Stimulated activated naive CD8-positive, alpha-beta T cell treated with anti-CD3 and anti-CD28 coated beads, Interleukin-15, Interleukin-2, amounts not matched to agents 100 ng/mL and 50 ng/mL, for 24 hours (primary cell): ENCODE measurements around the gene CEP170.

Experiments
- H3K27ac Mint-ChIP-seq: one replicate; pipeline ENCODE4 v1.8.0; 2021; ENCODE audit warnings: mild to moderate bottlenecking, mixed read lengths
- H3K27me3 Mint-ChIP-seq: one replicate; pipeline ENCODE4 v1.8.0; 2021; ENCODE audit warnings: mixed read lengths
- H3K36me3 Mint-ChIP-seq: one replicate; pipeline ENCODE4 v1.8.0; 2021; ENCODE audit warnings: low read depth, mixed read lengths
- H3K4me1 Mint-ChIP-seq: one replicate; pipeline ENCODE4 v1.8.0; 2021; ENCODE audit warnings: low read depth, mixed read lengths
- H3K4me3 Mint-ChIP-seq: one replicate; pipeline ENCODE4 v1.8.0; 2021; ENCODE audit warnings: mild to moderate bottlenecking, mixed read lengths
- H3K9me3 Mint-ChIP-seq: one replicate; pipeline ENCODE4 v1.8.0; 2021; ENCODE audit warnings: mixed read lengths

The CEP170 gene

GRCh38 chr1:243256590-243256989 is 1.5 kb upstream of the CEP170 start:
- Mint-ChIP-seq H3K4me1 (peaks cover 51% of the 10 kb centered on the region), H3K4me3 (peak overlapping the region; percentile 93), H3K36me3 (peaks cover 14% of the 10 kb centered on the region), H3K9me3 (no peaks in the 10 kb centered on the region), H3K27ac (peak overlapping the region; percentile 97), H3K27me3 (no peaks in the 10 kb centered on the region)

DNA sequence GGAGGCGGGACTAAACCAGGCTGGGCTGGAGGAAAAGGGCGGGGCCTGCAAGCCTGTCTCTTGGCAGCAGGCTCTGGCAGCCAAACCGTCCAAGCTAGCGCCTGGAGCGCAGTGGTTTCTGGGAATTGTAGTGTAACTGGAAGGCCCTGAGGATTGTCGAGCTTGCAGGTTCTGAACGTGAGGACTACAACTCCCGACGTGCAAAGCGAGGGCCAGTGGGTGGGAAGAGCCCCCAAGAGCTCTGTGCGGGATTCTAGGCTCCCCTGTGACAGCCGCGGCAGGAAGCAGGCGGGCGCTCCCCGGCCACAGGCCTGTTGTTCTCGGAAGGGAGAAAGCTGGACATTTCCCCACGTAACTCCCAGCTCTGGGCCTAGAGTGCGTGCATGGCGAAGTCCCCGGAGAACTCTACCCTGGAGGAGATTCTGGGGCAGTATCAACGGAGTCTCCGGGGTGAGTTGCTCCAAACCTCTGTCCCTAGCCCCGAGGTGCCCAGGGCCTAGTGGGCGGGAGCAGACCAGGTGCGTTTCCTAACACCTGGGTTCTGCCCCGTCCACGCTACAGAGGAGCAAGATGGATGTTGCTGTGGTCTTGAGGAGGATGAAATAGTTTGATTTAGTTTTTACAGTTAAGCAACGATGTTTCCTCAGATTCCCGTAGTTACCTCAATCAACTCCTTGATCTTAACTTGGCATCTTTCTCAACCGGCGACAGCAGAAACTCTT is 871 bp upstream of the CEP170 start, which contains the start of gene SDCCAG8:
Gene SDCCAG8 (plus strand): TSS at position 251 of the 722 bp plus-strand sequence. CDS start 133 bp downstream, at position 384.
- peak within 1 kb of the TSS; percentile 93 for H3K4me3 Mint-ChIP-seq
- no peaks in the 10 kb centered on the region for H3K9me3 Mint-ChIP-seq
- H3K27ac Mint-ChIP-seq, result peak within 1 kb of the TSS; percentile 97
- H3K27me3 Mint-ChIP-seq, result no peaks in the 10 kb centered on the region
- peaks cover 48% of the 10 kb centered on the region for H3K4me1 Mint-ChIP-seq
- peaks cover 9% of the 10 kb centered on the region for H3K36me3 Mint-ChIP-seq

GRCh38 chr1:243254233-243254926 is 701 bp downstream of the CEP170 start:
- peaks cover 41% of the 10 kb centered on the region for H3K4me1 Mint-ChIP-seq
- no peaks in the 10 kb centered on the region for H3K27me3 Mint-ChIP-seq
- H3K36me3 Mint-ChIP-seq, result no peaks in the 10 kb centered on the region
- H3K4me3 Mint-ChIP-seq, result peak overlapping the region; percentile 95
- H3K9me3 Mint-ChIP-seq, result no peaks in the 10 kb centered on the region
- peak overlapping the region; percentile 99 for H3K27ac Mint-ChIP-seq

GRCh38 chr1:243253926-243254232 is 1.2 kb downstream of the CEP170 start:
- Mint-ChIP-seq H3K36me3 (no peaks in the 10 kb centered on the region), H3K4me1 (peaks cover 41% of the 10 kb centered on the region), H3K27ac (peak overlapping the region; percentile 99), H3K9me3 (no peaks in the 10 kb centered on the region), H3K4me3 (peak overlapping the region; percentile 95), H3K27me3 (no peaks in the 10 kb centered on the region)

- Mint-ChIP-seq H3K27me3 (no peaks in the 10 kb centered on the region), H3K4me3 (peak overlapping the region; percentile 95), H3K36me3 (peaks cover 1% of the 10 kb centered on the region), H3K4me1 (peaks cover 46% of the 10 kb centered on the region), H3K27ac (peak overlapping the region; percentile 99), H3K9me3 (no peaks in the 10 kb centered on the region)
Measured at GRCh38 chr1:243253211-243253925, 1.7 kb downstream of the CEP170 start.

GRCh38 chr1:243251539-243251938 is 3.5 kb downstream of the CEP170 start:
- Mint-ChIP-seq H3K4me3 (no peak overlapping the region), H3K36me3 (peaks cover 3% of the 10 kb centered on the region), H3K27me3 (no peaks in the 10 kb centered on the region), H3K9me3 (no peaks in the 10 kb centered on the region), H3K27ac (no peak overlapping the region), H3K4me1 (peaks cover 50% of the 10 kb centered on the region)

GRCh38 chr1:243250102-243250501 is 5.0 kb downstream of the CEP170 start:
- no peaks in the 10 kb centered on the region for H3K9me3 Mint-ChIP-seq
- H3K4me1 Mint-ChIP-seq, result peaks cover 47% of the 10 kb centered on the region
- no peaks in the 10 kb centered on the region for H3K27me3 Mint-ChIP-seq
- H3K27ac Mint-ChIP-seq, result no peak overlapping the region
- H3K36me3 Mint-ChIP-seq, result peaks cover 3% of the 10 kb centered on the region
- no peak overlapping the region for H3K4me3 Mint-ChIP-seq

DNA sequence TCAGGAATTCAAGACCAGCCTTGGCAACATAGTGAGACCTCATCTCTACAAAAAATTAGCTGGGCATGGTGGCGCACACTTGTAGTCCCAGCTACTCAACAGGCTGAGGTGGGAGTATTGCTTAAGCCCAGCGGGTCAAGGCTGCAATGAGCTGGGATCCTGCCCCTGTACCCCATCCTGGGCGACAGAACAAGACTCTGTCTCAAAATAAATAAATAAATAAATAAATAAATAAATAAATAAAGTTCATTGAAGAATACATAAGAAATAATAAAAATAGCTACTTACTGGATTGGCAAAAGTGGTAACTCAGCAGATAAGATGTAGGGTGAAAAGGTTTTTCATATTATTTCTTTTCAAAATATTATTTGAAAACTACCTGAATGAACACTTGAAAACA is 5.9 kb downstream of the CEP170 start:
- Mint-ChIP-seq H3K27me3 (no peaks in the 10 kb centered on the region), H3K4me3 (no peak overlapping the region), H3K9me3 (no peaks in the 10 kb centered on the region), H3K4me1 (peaks cover 54% of the 10 kb centered on the region), H3K27ac (no peak overlapping the region), H3K36me3 (peaks cover 8% of the 10 kb centered on the region)

DNA sequence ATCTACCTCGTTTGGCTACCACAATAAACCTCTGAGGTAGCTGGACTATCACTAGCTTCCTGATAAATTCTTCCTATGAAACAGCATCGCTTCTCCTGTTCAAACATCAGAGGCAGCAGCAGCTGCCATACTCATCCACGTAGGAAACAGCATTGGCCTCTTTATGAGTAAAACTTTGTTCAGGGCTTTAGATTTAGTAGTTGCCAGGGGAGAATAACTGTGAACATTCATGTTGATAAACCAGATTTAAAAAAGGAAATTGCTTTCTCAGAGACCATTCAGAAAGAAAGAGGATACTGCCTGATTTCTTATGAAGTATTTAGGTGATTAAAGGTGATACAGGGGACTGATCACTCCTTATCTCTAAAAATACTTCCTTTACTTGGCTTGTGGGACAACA is 7.2 kb downstream of the CEP170 start:
- Mint-ChIP-seq H3K9me3 (no peaks in the 10 kb centered on the region), H3K27ac (no peak overlapping the region), H3K36me3 (peaks cover 18% of the 10 kb centered on the region), H3K27me3 (no peaks in the 10 kb centered on the region), H3K4me1 (peaks cover 51% of the 10 kb centered on the region), H3K4me3 (no peak overlapping the region)

DNA sequence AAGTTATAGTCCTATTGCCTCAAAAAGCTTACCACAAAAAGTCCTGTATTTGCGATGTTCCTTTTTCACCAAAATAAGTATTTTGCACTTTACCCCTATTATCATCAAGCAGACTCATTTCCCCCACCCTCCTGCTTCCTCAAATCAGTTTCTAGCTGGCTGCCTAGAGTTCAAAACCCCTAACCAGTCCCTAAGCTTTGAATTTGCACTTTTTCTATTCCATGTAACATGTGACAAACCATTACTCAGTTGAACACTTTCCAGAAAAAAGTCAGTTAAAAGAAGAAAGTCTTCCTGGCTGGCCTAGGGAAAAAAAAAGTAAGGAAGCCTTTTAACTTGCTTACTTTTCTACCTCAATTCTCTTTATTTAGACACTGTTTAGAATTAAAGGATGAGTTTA is 8.2 kb downstream of the CEP170 start:
- Mint-ChIP-seq H3K4me1 (peaks cover 45% of the 10 kb centered on the region), H3K27me3 (no peaks in the 10 kb centered on the region), H3K36me3 (peaks cover 27% of the 10 kb centered on the region), H3K27ac (no peak overlapping the region), H3K4me3 (no peak overlapping the region), H3K9me3 (peaks cover under 1% of the 10 kb centered on the region)

- H3K36me3 Mint-ChIP-seq, result peaks cover 41% of the 10 kb centered on the region
- no peak overlapping the region for H3K4me3 Mint-ChIP-seq
- peaks cover 33% of the 10 kb centered on the region for H3K4me1 Mint-ChIP-seq
- H3K9me3 Mint-ChIP-seq, result peaks cover 5% of the 10 kb centered on the region
- no peak overlapping the region for H3K27ac Mint-ChIP-seq
- no peaks in the 10 kb centered on the region for H3K27me3 Mint-ChIP-seq
Measured at GRCh38 chr1:243244432-243244841, 10.6 kb downstream of the CEP170 start.

- H3K9me3 Mint-ChIP-seq, result peaks cover 17% of the 10 kb centered on the region
- peaks cover 8% of the 10 kb centered on the region for H3K4me1 Mint-ChIP-seq
- H3K4me3 Mint-ChIP-seq, result no peak overlapping the region
- peaks cover 68% of the 10 kb centered on the region for H3K36me3 Mint-ChIP-seq
- H3K27ac Mint-ChIP-seq, result no peak overlapping the region
- H3K27me3 Mint-ChIP-seq, result no peaks in the 10 kb centered on the region
Measured at GRCh38 chr1:243236604-243237252, 18.4 kb downstream of the CEP170 start.

GRCh38 chr1:243234978-243235647 is 20.0 kb downstream of the CEP170 start:
- H3K4me3 Mint-ChIP-seq, result no peak overlapping the region
- no peak overlapping the region for H3K27ac Mint-ChIP-seq
- H3K9me3 Mint-ChIP-seq, result peaks cover 24% of the 10 kb centered on the region
- no peaks in the 10 kb centered on the region for H3K27me3 Mint-ChIP-seq
- H3K4me1 Mint-ChIP-seq, result peaks cover 11% of the 10 kb centered on the region
- peaks cover 69% of the 10 kb centered on the region for H3K36me3 Mint-ChIP-seq

- peaks cover 74% of the 10 kb centered on the region for H3K36me3 Mint-ChIP-seq
- no peak overlapping the region for H3K27ac Mint-ChIP-seq
- peaks cover 28% of the 10 kb centered on the region for H3K9me3 Mint-ChIP-seq
- H3K27me3 Mint-ChIP-seq, result no peaks in the 10 kb centered on the region
- peaks cover 18% of the 10 kb centered on the region for H3K4me1 Mint-ChIP-seq
- H3K4me3 Mint-ChIP-seq, result no peak overlapping the region
Measured at GRCh38 chr1:243233908-243234307, 21.2 kb downstream of the CEP170 start.
